H1 (cell line): ENCODE data around the gene MIDN. TPM values are rescaled to one million over a fixed set of nuclear protein-coding genes. Genes with fewer than 3 reads are reported as not detected.

Source experiments
- ASH2L ChIP-seq: fragments of 200-600, 300-600 bp; sonication (generic); IDR thresholded peaks from one replicate; pipeline ENCODE4 v1.7.1; 2017; ENCODE audit warnings: low read length
- EP300 ChIP-seq, 2 experiments: IDR thresholded peaks; 1 replicate in 1 of 2; 2 replicates in 1 of 2; pipeline ENCODE4 v1.6.1; 2011 to 2012; ENCODE audit warnings: low read depth in 2 of 2, low read length in 2 of 2, mild to moderate bottlenecking in 2 of 2, borderline replicate concordance in 1 of 2, inconsistent platforms in 1 of 2, moderate library complexity in 1 of 2
- PHF8 ChIP-seq: fragments of 200-600 bp; sonication (generic); conservative IDR thresholded peaks from 2 replicates; pipeline ENCODE4 v1.7.1; 2012; ENCODE audit warnings: low read depth, mild to moderate bottlenecking, inconsistent platforms, low read length, moderate library complexity
- RBBP5 ChIP-seq: IDR thresholded peaks from 2 replicates; pipeline ENCODE4 v1.7.1; 2012; ENCODE audit warnings: low read depth, mild to moderate bottlenecking, inconsistent platforms, low read length, moderate library complexity, borderline replicate concordance
- TCF12 ChIP-seq: IDR thresholded peaks from 2 replicates; pipeline ENCODE4 v1.6.1; 2011; ENCODE audit warnings: low read depth, mild to moderate bottlenecking, low read length
- USF2 ChIP-seq: IDR thresholded peaks from 2 replicates; pipeline ENCODE4 v1.6.1; 2011; ENCODE audit warnings: low read length, improper control_type of control experiment
- polyA plus RNA-seq, 7 experiments: library from polyadenylated mRNA; depleted of rRNA in 3 of 7; stranded (reverse) in 5 of 7; unstranded in 2 of 7; fragments of >200 nt in 5 of 7; fragments of 200-250 nt in 2 of 7; gene quantifications; 1 replicate in 5 of 7; 2 replicates in 1 of 7; 4 replicates in 1 of 7; pipeline versions ENCODE4 v1.2.1 to v1.2.3, GENCODE V29; 2011 to 2013; ENCODE audit warnings: missing spikeins in 2 of 7, mixed read lengths in 2 of 7
- total RNA-seq: library from RNA; stranded (reverse); fragmentation: NEBNext Ultra II Directional; extraction: Animal tissue kit (Norgen Biotek cat#: 25700); gene quantifications from 2 replicates; pipeline ENCODE4 v1.2.1, GENCODE V29; 2021

MIDN gene
- total and polyA plus RNA-seq, 2 of the 8 experiments (the other 6 are each of a cell fraction or from before 2014, with no cell fraction given): 39.8 to 159 TPM

GRCh38 chr19:1266129-1266915 is 17.9 kb downstream of the MIDN start (continued):
- TF ChIP-seq TCF12 (peak; percentile 83; the same call in 1 of the 2 replicates), PHF8 (0 out of 2 replicates have a peak, but pooled peaks have one; percentile 36), EP300 (IDR thresholded peaks at IDR 0.05; ENCODE audit: borderline replicate concordance in 1 of 2, low read depth in 2 of 2, low read length in 2 of 2) (no peak), USF2 (no peak), RBBP5 (0 out of 2 replicates have a peak, but pooled peaks have one; percentile 6), ASH2L (peak; percentile 58)
- TF ChIP-seq, all 59 proteins: peak for 11
